SK-N-SH treated with all-trans-retinoic acid at 6 μM for 48 hours (cell line): ENCODE data around the gene PLSCR4.

ENCODE experiments used
- ATAC-seq: fragments of 200-7000 bp; cut with Tn5 transposase; 3 replicates; pipeline ENCODE4 v1.9.1; 2020; ENCODE audit warnings: mild to moderate bottlenecking, moderate library complexity
- ARNTL ChIP-seq: fragments of 450-650 bp; formaldehyde crosslinking; IDR thresholded peaks from 2 replicates; pipeline ENCODE4 v1.5.0; 2020; ENCODE audit warnings: low read depth, mild to moderate bottlenecking, moderate library complexity, borderline replicate concordance
- BACH2 ChIP-seq: fragments of 250-450 bp; sonication (Bioruptor Pico); IDR thresholded peaks from 2 replicates; pipeline ENCODE4 v1.9.0; 2021; ENCODE audit warnings: mild to moderate bottlenecking, borderline replicate concordance
- CREB5 ChIP-seq: fragments of 250-450 bp; sonication (Bioruptor Pico); IDR thresholded peaks from 2 replicates; pipeline ENCODE4 v1.5.1; 2020; ENCODE audit warnings: low read depth, mild to moderate bottlenecking, moderate library complexity
- CSDC2 ChIP-seq: fragments of 250-450 bp; sonication (Bioruptor Pico); IDR thresholded peaks from 2 replicates; pipeline ENCODE4 v1.5.0; 2020; ENCODE audit warnings: mild to moderate bottlenecking, moderate library complexity
- CSRNP3 ChIP-seq: fragments of 250-450 bp; sonication (Bioruptor Pico); IDR thresholded peaks from 2 replicates; pipeline ENCODE4 v1.5.1; 2021; ENCODE audit warnings: mild to moderate bottlenecking, moderate library complexity
- ESRRG ChIP-seq: fragments of 250-450 bp; sonication (Bioruptor Pico); IDR thresholded peaks from 2 replicates; pipeline ENCODE4 v1.6.1; 2021; ENCODE audit warnings: mild to moderate bottlenecking
- GLIS3 ChIP-seq: fragments of 250-450 bp; sonication (Bioruptor Pico); IDR thresholded peaks from 2 replicates; pipeline ENCODE4 v1.5.0; 2020; ENCODE audit warnings: mild to moderate bottlenecking, moderate library complexity
- ISL1 ChIP-seq: fragments of 250-450 bp; sonication (Bioruptor Pico); IDR thresholded peaks from 2 replicates; pipeline ENCODE4 v2.1.2; 2022; ENCODE audit warnings: mild to moderate bottlenecking, moderate library complexity
- OSR1 ChIP-seq: fragments of 250-450 bp; sonication (Bioruptor Pico); IDR thresholded peaks from 2 replicates; pipeline ENCODE4 v1.8.0; 2022; ENCODE audit warnings: moderate library complexity, mild to moderate bottlenecking, inconsistent platforms
- PATZ1 ChIP-seq: fragments of 250-450 bp; sonication (Bioruptor Pico); IDR thresholded peaks from 2 replicates; pipeline ENCODE4 v1.8.0; 2020; ENCODE audit warnings: mild to moderate bottlenecking, moderate library complexity, borderline replicate concordance
- POU6F1 ChIP-seq: fragments of 250-450 bp; sonication (Bioruptor Pico); IDR thresholded peaks from 2 replicates; pipeline ENCODE4 v1.8.0; 2021; ENCODE audit warnings: low read depth, mild to moderate bottlenecking, moderate library complexity, borderline replicate concordance
- PPARA ChIP-seq: fragments of 250-450 bp; sonication (Bioruptor Pico); IDR thresholded peaks from 2 replicates; pipeline ENCODE4 v1.5.0; 2020; ENCODE audit warnings: mild to moderate bottlenecking, borderline replicate concordance
- RARB ChIP-seq: fragments of 250-450 bp; sonication (Bioruptor Pico); IDR thresholded peaks from 2 replicates; pipeline ENCODE4 v1.8.0; 2021; ENCODE audit warnings: mild to moderate bottlenecking, moderate library complexity
- SNAI2 ChIP-seq: fragments of 250-450 bp; sonication (Bioruptor Pico); IDR thresholded peaks from 2 replicates; pipeline ENCODE4 v1.5.0; 2020; ENCODE audit warnings: mild to moderate bottlenecking, moderate library complexity
- TCF4 ChIP-seq: fragments of 250-450 bp; sonication (Bioruptor Pico); IDR thresholded peaks from 2 replicates; pipeline ENCODE4 v1.8.0; 2021; ENCODE audit warnings: mild to moderate bottlenecking, moderate library complexity, borderline replicate concordance
- TOX ChIP-seq: fragments of 250-450 bp; sonication (Bioruptor Pico); IDR thresholded peaks from 2 replicates; pipeline ENCODE4 v1.8.0; 2021; ENCODE audit warnings: mild to moderate bottlenecking, moderate library complexity, borderline replicate concordance
- TSHZ2 ChIP-seq: fragments of 250-450 bp; sonication (Bioruptor Pico); IDR thresholded peaks from 2 replicates; pipeline ENCODE4 v1.5.0; 2020; ENCODE audit warnings: mild to moderate bottlenecking, moderate library complexity
- ZC3H10 ChIP-seq: fragments of 250-450 bp; sonication (Bioruptor Pico); IDR thresholded peaks from 2 replicates; pipeline ENCODE4 v1.5.1; 2021; ENCODE audit warnings: mild to moderate bottlenecking, moderate library complexity
- ZFP3 ChIP-seq: fragments of 250-450 bp; sonication (Bioruptor Pico); IDR thresholded peaks from 2 replicates; pipeline ENCODE4 v1.5.0; 2020; ENCODE audit warnings: mild to moderate bottlenecking, moderate library complexity
- ZFP30 ChIP-seq: fragments of 450-650 bp; formaldehyde crosslinking; IDR thresholded peaks from 2 replicates; pipeline ENCODE4 v1.5.0; 2022; ENCODE audit warnings: mild to moderate bottlenecking, moderate library complexity
- ZNF565 ChIP-seq: fragments of 450-650 bp; formaldehyde crosslinking; conservative IDR thresholded peaks from 2 replicates; pipeline ENCODE4 v1.5.0; 2020; ENCODE audit warnings: low read depth, mild to moderate bottlenecking, moderate library complexity
- ZNF70 ChIP-seq: fragments of 450-650 bp; formaldehyde crosslinking; IDR thresholded peaks from 2 replicates; pipeline ENCODE4 v1.5.0; 2020; ENCODE audit warnings: mild to moderate bottlenecking, moderate library complexity

The PLSCR4 gene

GRCh38 chr3:146195030-146195429 lies 55.9 kb downstream of the PLSCR4 start:
- no peak for ATAC-seq
- TF ChIP-seq TOX (no peak), GLIS3 (CRISPR knock-in tag) (no peak), CSRNP3 (CRISPR knock-in tag) (no peak), OSR1 (CRISPR knock-in tag) (no peak), ZFP3 (CRISPR knock-in tag) (no peak), PATZ1 (CRISPR knock-in tag) (no peak), POU6F1 (CRISPR knock-in tag) (no peak), CREB5 (CRISPR knock-in tag) (no peak), RARB (CRISPR knock-in tag) (no peak), ZNF70 (CRISPR knock-in tag) (no peak), ESRRG (CRISPR knock-in tag) (no peak), SNAI2 (CRISPR knock-in tag) (no peak), ARNTL (CRISPR knock-in tag) (no peak), ZC3H10 (CRISPR knock-in tag) (no peak), TSHZ2 (CRISPR knock-in tag) (no peak), ZNF565 (CRISPR knock-in tag) (no peak), ZFP30 (no peak), CSDC2 (CRISPR knock-in tag) (no peak), ISL1 (CRISPR knock-in tag) (no peak)
- TF ChIP-seq, all 23 proteins: peak for 0

- ATAC-seq, result no peak
- TF ChIP-seq CSRNP3 (CRISPR knock-in tag) (no peak), ZNF70 (CRISPR knock-in tag) (no peak), ARNTL (CRISPR knock-in tag) (no peak), ZFP3 (CRISPR knock-in tag) (no peak), ESRRG (CRISPR knock-in tag) (no peak), ZNF565 (CRISPR knock-in tag) (no peak), TSHZ2 (CRISPR knock-in tag) (no peak), BACH2 (CRISPR knock-in tag) (no peak), PPARA (CRISPR knock-in tag) (no peak), SNAI2 (CRISPR knock-in tag) (no peak), OSR1 (CRISPR knock-in tag) (no peak), GLIS3 (CRISPR knock-in tag) (no peak), TCF4 (CRISPR knock-in tag) (no peak), TOX (no peak), ISL1 (CRISPR knock-in tag) (no peak)
Measured at GRCh38 chr3:146191051-146191450, 59.9 kb downstream of the PLSCR4 start.
